GM18517 (cell line): Measurements from ENCODE around the gene NR2E3.

ENCODE experiments used
- ATAC-seq: cut with Tn5 transposase; IDR thresholded peaks from one replicate; pipeline ENCODE4 v1.9.1; 2021; ENCODE audit warnings: mild to moderate bottlenecking, moderate library complexity; ENCODE audit not compliant: unreplicated experiment

NR2E3 gene

DNA sequence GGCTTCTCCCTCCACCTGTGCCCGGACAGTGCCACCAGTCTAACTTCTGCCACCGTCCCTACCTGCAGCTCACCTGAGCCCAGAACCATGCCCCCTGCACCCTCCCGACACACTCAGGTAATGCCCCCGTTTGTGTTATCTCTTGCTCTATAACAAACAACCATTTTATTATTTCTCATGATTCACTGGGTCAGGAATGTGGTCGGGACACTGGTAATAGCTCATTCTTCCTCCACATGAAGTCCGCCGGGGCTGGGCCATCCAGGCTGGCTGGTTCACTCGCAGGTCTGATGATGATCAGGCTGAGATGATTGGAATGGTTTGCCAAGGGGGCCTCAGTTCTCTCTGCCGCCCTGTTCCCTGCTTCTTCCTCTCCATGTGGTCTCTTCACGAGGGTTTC lies 20.3 kb upstream of the NR2E3 start:
- ATAC-seq = no peak

DNA sequence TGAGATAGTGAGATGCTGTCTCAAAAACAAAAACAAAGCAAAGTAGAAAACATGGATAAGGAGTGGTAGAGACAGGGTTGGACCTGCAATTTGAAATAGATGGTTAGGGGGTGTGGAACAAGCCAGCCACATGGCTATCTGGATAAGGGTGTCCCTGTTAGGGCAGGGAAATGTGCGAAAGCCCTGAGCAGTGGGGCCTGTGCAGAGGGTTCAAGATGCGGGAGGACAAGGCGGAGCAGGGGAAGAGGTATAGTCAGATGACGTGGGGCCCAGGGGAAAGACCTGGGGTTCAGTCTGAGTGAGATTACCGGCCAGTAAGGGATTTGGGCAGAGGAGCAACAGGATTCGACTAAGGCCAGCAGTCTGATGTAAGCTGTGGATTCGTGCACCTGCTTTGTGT lies 18.4 kb upstream of the NR2E3 start:
- ATAC-seq = no peak

GRCh38 chr15:71792521-71792920 lies 17.8 kb upstream of the NR2E3 start:
- ATAC-seq = no peak

DNA sequence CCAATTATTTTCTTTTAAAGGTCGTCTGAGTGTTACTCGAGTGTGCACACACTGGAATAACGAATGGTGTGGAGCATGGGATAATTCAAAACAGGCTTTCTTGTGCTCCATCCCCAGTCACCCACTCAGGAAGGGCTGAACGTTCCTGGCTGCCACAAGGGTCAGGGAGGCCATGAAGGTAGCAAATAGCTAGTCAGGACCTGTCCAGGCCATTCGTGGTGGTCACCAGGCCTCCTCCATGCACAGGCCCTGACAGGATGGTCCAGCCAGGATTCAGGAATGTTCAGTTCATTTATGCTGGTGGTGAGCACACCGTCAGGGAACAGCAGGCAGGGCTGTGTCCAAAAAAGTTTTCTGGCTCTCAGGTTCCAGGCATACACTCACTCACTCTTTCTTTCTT lies 11.7 kb upstream of the NR2E3 start:
- ATAC-seq = no peak

DNA sequence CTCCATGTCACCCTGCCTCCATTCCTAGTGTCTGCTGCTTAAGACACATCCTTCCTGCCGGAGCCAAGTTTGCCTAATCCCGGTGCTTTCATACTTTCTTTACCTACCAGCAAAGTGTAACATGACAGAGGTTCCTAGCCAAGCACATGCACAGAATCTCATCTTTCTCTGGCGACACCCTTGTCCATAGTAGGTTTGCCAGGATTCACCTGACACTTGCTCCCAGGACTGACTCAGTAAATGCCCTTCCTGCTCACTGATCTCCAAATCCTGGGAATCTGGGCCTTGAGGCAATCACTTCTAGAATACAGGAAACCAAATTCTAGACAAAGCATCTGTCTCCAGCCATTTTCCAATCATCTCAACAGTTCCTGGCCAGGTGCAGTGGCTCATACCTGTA lies 10.2 kb upstream of the NR2E3 start:
- ATAC-seq = no peak

DNA sequence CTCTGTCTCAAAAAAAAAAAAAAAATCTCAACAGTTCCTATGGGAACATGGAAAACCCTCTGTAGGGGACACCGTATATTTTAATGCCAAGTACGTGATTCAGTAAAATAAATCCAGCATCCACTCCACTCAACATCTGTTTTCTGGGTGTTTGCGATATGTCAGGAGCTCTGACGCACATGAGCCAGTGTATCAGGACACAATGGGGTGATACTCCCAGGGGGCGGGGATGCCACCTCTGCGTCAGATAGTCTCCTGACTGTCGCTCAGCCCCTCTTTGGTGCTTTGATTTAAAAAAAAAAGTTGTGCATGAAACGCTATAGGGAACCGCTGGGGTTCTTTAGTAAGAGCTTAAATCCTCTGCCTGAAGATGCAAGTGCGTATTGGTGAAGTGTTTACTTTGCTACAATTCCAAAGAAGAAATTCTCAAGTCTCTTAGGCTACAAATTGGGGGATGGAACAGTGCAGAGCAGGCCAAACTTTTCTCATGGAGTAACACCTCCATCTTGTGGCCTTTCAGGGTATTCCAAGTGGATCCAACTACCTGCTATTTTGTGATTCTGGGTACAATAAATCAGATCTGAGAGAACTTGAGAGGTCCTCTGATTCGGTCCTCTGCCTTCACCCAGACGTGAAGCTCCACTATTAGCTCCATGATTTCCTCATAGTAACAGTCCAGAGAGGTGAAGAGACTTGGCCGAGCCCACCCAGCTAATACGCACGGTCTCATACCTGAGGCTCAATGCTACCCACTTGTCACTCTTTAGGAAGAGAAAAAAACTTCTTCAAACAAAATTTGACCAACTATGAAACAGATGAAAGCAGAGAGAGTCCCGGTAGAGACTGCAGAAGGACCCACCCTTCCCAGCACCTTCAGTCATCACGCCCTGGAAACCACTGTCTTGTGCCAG lies 9.3 kb upstream of the NR2E3 start:
- no peak for ATAC-seq

- no peak for ATAC-seq
Measured at GRCh38 chr15:71801935-71802655, 8.3 kb upstream of the NR2E3 start.

DNA sequence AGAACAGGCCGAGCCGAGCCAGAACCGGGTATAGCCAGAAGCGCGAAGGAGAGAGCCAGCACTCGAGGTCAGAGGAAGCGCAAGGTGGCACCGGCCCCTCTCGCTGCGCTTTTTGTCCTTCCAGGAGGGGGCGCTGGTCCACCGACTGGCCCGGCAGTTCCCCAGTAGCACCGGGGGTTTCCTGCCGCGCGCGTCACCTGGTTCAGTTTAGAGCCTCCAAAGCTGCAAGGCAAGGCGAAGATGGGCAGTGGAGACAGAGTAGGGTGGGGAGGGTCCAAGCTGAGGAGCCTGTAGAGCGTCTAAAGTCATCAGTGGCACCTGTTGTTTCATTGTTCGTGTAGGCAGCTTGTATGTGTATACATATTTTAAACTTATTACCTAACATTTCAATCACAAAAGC lies 7.6 kb upstream of the NR2E3 start:
- ATAC-seq = no peak

GRCh38 chr15:71804226-71804625 lies 6.1 kb upstream of the NR2E3 start:
- no peak for ATAC-seq

- no peak for ATAC-seq
Measured at GRCh38 chr15:71804695-71805470, 5.5 kb upstream of the NR2E3 start.

DNA sequence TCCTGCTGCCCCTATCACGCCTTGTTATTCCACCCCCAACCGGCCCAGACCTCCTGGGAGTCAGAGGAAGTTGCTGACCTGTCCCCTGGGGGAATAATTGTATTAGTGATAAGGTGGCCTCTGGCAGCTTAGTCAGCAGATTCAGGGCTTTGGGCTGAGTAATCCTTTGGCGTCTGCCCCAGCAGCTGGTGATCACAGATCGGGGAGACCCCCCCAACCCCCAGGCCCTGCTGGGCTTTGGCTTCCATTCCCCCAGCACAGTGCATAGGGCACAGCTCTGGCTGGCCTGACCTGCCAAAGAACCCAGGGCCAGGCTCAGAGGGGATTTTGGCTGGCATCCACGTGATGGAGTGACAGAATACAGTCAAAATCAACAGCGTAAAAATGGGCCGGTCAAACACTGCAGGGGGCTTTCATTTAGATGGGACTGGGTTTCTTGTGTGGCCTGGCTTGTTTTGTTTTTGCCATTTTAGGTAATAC lies 3.9 kb upstream of the NR2E3 start:
- no peak for ATAC-seq

DNA sequence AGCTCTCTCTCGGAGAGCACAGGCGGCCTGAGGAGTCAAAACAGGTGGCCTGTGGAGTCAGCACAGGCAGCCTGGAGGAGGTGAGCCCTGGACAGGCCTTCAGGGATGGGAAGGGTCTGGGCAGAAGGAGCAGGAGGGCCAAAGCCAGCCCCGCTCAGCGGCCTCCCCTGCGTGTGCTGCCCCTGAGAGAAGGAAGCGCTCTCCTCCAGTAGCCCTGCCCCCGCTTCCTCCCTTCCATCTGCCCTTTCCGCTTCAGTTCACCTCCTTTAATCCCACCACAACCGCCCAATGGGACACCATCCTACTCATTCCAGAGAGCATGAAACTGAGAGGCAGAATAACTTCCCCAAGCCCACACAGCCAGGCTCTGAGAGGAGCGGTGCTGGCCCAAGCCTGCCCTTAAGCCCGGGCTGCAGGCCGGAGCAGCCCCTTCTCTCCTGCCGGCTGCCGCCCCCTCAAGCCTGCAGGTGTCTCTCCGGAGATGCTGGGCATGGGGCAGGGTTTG lies 3.2 kb upstream of the NR2E3 start:
- no peak for ATAC-seq

- no peak for ATAC-seq
Measured at GRCh38 chr15:71807691-71808091, 2.7 kb upstream of the NR2E3 start.

- no peak for ATAC-seq
Measured at GRCh38 chr15:71808311-71809020, 1.9 kb upstream of the NR2E3 start.

- no peak for ATAC-seq
Measured at GRCh38 chr15:71809346-71809745, 1.0 kb upstream of the NR2E3 start.

DNA sequence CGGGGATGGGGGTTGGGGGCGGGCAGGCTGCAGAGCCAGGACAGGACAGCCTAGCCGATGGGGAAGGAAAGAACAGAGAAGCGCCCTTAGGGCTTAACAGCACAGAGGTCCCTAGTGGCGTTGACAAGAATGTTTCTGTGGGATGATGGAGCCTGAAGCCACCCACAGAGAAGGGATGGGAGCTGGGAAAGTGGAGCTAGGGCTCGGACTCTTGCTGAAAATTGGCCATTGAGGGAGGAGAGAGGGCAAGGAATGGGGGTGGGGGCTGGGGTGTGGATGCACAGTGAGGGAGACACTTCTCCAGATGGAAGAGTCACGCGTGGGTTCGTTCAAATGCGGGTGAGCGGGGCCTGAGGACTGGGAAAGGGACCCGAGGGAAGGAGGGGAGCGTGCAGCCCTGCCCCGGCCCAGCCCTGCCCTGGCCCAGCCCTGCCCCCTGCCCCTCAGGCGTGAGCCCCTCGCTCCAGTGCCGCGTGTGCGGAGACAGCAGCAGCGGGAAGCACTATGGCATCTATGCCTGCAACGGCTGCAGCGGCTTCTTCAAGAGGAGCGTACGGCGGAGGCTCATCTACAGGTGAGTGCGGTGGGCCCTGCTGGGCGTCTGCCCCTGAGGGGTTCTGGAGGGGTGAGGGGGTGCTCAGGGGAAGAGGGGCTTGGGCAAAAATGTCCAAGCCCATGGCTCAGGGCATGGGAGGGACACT lies 832 bp downstream of the NR2E3 start:
- ATAC-seq = no peak

- no peak for ATAC-seq
Measured at GRCh38 chr15:71811752-71812735, 1.7 kb downstream of the NR2E3 start.

DNA sequence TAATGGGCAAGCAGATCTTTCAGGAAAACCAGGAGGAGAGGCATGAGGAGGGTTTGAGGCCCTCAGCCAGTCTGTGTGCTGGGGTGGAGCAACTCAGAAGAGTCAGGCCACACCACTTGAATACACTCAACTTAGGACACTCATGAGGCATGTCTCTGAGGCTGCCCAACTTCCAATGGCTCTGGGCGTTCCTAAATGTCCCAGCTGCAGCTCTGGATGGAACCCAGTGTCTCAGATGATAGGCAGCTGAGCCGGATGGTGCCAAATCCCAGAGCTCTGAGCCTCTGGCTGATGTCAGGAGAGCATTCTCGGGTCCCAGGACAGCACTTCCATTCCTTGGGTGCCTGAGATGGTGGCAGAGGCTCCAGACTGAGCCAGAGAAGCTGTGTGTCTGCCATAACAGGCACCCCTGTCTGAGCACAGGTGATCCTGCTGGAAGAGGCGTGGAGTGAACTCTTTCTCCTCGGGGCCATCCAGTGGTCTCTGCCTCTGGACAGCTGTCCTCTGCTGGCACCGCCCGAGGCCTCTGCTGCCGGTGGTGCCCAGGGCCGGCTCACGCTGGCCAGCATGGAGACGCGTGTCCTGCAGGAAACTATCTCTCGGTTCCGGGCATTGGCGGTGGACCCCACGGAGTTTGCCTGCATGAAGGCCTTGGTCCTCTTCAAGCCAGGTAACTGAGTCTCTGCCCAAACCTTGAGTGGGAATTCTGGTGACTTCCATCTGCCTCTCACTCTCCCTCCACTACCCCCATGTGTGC lies 2.8 kb downstream of the NR2E3 start:
- no peak for ATAC-seq
